ENCODE results near the gene LIX1L.

LIX1L gene

GRCh38 chr1:145992502-145992936 is 34.7 kb upstream of the LIX1L start:
- no peak for TF ChIP-seq CTCF (IDR thresholded peaks at IDR 0.05; ENCODE audit: insufficient read depth, low read depth, low read length, missing control alignments)
- no peak for DNase-seq (ENCODE audit: low read depth)
- H3K4me3 ChIP-seq (ENCODE audit: low read depth, low read length), result no peak overlapping the region

GRCh38 chr1:145991735-145992412 is 34.1 kb upstream of the LIX1L start:
- TF ChIP-seq CTCF (IDR thresholded peaks at IDR 0.05; ENCODE audit: insufficient read depth, low read depth, low read length, missing control alignments), result no peak
- DNase-seq (ENCODE audit: low read depth), result no peak
- H3K4me3 ChIP-seq (ENCODE audit: low read depth, low read length), result no peak overlapping the region

GRCh38 chr1:145990249-145990855 is 32.5 kb upstream of the LIX1L start:
- DNase-seq (ENCODE audit: low read depth), result no peak
- H3K4me3 ChIP-seq (ENCODE audit: low read depth, low read length), result no peak overlapping the region
- TF ChIP-seq CTCF (IDR thresholded peaks at IDR 0.05; ENCODE audit: insufficient read depth, low read depth, low read length, missing control alignments), result no peak

GRCh38 chr1:145988773-145989172 is 31.0 kb upstream of the LIX1L start:
- no peak for TF ChIP-seq CTCF (IDR thresholded peaks at IDR 0.05; ENCODE audit: insufficient read depth, low read depth, low read length, missing control alignments)
- no peak overlapping the region for H3K4me3 ChIP-seq (ENCODE audit: low read depth, low read length)

GRCh38 chr1:145987926-145988325 is 30.1 kb upstream of the LIX1L start:
- no peak for TF ChIP-seq CTCF (IDR thresholded peaks at IDR 0.05; ENCODE audit: insufficient read depth, low read depth, low read length, missing control alignments)
- DNase-seq (ENCODE audit: low read depth), result no peak
- no peak overlapping the region for H3K4me3 ChIP-seq (ENCODE audit: low read depth, low read length)

More at GRCh38 chr1:145988773-145989172, 31.0 kb upstream of the LIX1L start:
- no peak for DNase-seq (ENCODE audit: low read depth)

- no peak for DNase-seq (ENCODE audit: low read depth)
- no peak overlapping the region for H3K4me3 ChIP-seq (ENCODE audit: low read depth, low read length)
- no peak for TF ChIP-seq CTCF (IDR thresholded peaks at IDR 0.05; ENCODE audit: insufficient read depth, low read depth, low read length, missing control alignments)
Observed at GRCh38 chr1:145986551-145986950, 28.7 kb upstream of the LIX1L start.
